ENCODE data around the gene HMGN4. TPM values are rescaled to one million over a fixed set of nuclear protein-coding genes. Genes with fewer than 3 reads are reported as not detected.

The HMGN4 gene
- total RNA-seq, 1 experiment from 2014 or later, result 104 TPM

DNA sequence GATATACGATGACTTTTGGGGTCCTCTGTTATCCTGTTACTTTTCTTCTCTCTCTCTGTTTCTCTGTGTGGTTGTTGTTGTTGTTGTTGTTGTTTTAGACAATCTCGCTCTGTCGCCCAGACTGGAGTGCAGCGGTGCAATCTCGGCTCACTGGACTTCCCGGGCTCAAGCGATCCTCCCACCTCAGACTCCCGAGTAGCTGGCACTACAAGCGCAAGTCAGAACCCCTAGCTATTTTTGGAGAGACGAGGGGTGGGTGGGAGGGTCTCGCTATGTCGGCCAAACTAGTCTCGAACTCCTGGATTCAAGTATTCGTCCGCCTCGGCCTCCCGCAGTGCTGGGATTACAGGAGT, 39.5 kb downstream of the HMGN4 start:
- no peak for DNase-seq (ENCODE audit: low spot score)

DNA sequence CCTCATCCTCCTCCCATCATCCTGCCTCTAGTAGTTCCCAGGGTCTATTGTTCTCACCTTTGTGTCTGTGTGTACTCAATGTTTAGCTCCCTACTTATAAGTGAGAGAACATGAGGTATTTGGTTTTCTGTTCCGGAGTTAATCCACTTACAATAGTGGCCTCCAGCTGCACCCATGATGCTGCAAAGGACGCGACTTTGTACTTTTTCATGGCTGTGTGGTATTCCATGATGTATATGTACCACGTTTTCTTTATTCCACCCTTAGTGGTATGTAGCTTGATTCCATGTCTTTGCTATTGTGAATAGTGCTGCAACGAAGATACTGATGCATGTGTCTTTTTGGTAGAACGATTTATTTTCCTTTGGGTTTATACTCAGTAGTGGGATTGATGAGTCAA, 40.1 kb downstream of the HMGN4 start:
- no peak for DNase-seq (ENCODE audit: low spot score)

DNA sequence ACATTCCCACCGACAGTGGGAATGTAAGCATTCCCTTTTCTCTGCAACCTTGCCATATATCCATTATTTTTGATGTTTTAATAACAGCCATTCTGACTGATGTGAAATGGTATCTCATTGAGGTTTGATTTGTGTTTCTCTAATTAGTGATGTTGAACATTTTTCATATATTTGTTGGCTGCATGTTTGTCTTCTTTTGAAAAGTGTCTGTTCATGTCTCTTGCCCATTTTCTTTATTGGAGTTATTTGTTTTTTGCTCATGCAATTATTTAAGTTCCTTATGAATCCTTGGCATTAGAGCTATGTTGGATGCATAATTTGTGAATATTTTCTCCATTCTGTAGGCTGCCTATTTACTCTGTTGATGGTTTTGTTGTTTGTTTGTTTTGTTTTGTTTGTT, 40.6 kb downstream of the HMGN4 start:
- DNase-seq (ENCODE audit: low spot score), result no peak

DNA sequence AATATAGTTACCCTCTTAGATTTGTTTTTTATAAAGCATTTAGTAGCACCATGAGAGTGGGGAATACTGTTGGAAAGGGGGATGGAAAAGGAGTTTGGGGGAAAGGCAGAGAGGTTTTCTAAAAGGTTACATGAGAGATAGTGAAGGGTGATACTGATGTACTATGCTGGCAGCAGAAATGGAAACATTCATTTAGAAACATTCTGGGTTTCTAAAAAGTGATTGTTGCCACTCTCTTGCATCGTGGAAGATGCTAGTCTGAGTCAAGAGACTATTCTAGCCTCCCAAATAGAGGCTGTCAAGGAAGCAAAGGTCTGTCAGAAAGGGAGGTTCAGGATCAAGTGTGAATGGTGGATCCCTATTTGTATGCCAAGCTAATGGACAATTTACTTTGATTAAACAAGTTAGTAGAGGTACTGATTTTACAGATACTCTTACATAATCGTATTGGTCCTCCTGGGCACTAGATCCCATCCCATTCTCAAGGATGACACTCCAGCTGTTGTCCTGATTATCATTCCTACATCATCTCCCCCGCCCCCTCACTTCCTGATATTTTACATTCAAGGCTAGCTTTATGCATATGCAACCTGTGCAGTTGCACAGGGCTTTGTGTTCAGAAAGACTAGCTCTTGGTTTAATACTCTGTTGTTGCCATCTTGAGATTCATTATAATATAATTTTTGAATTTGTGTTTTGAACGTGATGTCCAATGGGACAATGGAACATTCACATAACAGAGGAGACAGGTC, 43.2 kb downstream of the HMGN4 start:
- DNase-seq (ENCODE audit: low spot score), result no peak

DNA sequence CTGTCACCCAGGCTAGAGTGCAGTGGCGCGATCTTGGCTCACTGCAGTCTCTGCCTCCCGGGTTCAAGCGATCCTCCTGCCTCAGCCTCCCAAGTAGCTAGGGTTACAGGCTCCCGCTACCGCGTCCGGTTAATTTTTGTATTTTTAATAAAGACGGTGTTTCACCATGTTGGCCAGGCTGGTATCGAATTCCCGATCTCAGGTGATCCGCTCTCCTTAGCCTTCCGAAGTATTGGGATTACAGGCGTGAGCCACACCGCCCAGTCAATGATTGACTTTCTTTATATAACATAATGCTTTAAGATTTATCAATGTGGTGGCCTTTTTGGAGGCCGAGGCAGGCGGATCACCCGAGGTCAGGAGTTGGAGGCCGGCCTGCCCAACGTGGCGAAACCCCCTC, 50.8 kb downstream of the HMGN4 start:
- no peak for DNase-seq (ENCODE audit: low spot score)

DNA sequence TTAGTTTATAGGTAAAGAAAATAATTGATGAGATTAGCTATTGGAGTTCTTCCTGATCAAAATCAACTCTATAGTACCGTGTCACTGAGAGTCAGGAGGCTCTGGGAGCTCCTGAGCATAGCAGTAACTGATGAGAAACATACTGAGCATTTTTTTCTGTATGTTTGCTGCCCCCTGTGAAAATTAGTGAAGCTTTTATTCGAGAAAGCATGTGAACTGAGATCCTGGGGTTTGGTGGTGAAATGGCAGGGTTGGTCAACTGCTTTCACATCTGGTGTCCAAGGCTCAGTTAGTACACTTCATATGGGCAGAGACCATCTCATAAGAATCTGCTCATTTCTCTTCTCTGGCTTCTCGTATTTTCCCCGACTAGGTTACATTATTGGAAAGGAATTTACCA, 54.5 kb downstream of the HMGN4 start:
- no peak for DNase-seq (ENCODE audit: low spot score)

DNA sequence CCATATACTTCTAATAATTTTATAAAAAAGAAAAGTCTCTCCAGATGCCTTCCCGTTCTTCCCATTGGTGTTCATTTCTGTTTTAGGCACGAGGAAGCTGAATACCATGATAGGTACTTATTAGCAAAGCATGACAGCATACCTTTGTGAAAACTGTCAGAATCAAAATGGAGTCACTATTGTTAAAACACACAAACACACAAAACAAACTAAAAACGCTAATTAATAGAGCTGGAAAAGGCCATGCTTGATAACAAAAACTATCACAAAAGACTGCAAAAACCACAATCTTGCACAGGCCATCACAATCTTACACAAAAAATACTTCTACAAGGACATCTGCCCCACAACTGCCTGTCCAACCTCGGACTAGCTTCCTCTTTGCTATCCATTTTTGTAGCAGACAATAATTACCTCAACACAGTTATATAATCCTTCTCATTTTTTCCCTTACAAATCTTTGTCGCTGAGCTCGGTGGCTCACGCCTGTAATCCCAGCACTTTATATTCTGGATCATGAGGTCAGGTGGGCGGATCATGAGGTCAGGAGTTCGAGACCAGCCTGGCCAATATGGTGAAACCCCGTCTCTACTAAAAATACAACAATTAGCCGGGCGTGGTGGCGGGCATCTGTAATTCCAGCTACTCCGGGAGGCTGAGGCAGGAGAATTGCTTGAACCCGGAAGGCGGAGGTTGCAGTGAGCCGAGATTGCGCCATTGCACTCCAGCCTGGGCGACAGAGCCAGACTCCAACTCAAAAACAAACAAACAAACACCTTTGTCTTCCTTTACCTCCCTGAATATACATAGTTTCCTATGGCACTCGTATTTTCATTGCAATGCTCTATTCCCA, 55.3 kb downstream of the HMGN4 start:
- no peak for DNase-seq (ENCODE audit: low spot score)

DNA sequence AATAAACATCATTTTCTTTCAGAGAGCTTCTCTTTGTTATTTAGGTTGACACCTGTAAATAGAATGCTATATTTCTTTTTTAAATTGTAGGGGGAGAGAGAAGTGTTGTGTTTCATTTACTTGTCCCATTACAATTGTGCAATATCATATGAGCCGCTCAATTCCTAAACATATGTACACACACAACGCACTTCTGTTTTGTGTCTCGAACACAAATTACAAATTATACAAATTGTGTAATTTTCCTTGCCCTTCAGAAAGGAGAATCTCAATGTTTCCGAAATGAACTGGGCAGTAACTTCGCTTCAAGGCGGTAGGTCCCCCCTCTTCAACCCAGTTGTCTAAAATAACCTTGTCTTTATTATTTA, 55.9 kb downstream of the HMGN4 start:
- no peak for DNase-seq (ENCODE audit: low spot score)

DNA sequence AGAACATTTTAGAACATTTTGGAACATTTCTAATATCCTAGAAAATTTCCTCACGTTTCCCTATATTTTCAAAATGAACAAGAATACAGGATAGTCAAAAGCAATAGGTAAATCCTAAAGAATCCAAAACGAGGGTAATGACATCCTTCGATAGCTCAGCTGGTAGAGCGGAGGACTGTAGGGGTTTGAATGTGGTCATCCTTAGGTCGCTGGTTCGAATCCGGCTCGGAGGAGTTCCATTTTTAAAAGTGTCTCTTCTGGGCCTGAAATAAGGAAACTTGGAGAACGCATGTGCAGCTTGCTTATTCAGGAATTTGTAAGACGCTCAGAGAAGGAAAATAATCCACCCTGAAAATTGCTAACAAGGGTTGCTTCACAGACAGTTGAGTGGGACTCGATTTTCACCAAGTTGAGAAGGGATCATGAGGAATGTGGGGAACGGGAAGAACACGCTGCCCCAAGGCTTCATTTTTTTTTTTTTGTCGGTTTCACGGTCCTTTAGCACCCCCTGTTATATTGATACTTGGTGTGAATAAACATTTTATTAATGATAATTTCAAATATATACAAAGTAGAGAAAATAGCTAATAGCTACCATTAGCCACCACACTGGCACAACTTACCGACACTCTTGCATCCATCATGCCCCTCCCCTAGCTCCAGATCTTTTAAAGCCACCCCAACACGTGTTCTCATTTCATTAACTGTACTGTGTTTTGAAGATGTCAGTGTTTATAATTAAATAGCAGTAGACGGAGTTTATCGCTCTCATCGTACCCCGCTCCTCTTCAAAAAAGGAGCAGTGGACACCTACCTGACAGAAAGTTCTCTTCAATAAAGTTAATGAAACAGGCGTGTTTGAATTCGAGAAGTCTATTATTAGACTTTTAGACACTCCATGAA, 56.8 kb downstream of the HMGN4 start:
- DNase-seq (ENCODE audit: low spot score), result peak; percentile 58

DNA sequence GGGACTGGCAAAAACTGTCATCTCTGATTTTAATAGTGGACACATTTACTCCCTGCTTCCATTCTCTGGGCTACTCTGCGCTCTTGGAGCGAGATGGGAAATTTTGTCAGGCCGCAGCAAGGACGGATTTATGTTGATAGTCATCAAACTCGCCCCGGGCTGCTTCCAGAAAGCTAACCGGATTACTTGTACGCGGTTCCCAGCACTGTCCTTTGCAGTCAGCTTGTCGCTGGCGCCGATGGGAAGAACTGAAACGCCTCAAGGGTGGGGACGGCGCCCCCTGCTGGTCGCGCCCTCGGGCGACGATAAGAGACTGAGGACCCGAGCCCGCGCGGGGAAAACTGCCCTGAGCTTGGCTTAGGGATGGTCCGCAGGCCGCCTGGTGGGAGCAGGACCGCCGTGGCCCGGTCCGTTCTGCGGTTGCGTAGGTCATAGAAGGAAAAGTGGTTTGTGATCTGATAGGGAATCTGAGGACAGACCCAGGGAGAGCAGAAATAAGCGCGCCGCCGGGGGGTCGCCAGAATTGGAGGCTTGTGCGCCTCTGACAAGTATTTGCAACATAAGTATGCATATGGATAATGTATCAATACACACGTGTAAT, 57.6 kb downstream of the HMGN4 start:
- peak; percentile 80 for DNase-seq (ENCODE audit: low spot score)

Other genes starting within 250 kb of the HMGN4 start
- gene BTN3A2, start 173.2 kb upstream of the HMGN4 start, total RNA-seq (2014; rRNA removed; shearing (Covaris generic)), result 29.6 and 32.0 TPM in 2 replicates
- gene BTN2A2, start 155.3 kb upstream of the HMGN4 start, total RNA-seq (2014; rRNA removed; shearing (Covaris generic)), result 3.6 and 6.2 TPM in 2 replicates
- 26.6 and 29.0 TPM in 2 replicates for gene BTN3A1, start 136.1 kb upstream of the HMGN4 start, total RNA-seq (2014; rRNA removed; shearing (Covaris generic))
- gene BTN3A3, start 97.9 kb upstream of the HMGN4 start, total RNA-seq (2014; rRNA removed; shearing (Covaris generic)), result 15.3 and 20.6 TPM in 2 replicates
- 7.4 and 10.4 TPM in 2 replicates for gene BTN2A1, start 80.4 kb upstream of the HMGN4 start, total RNA-seq (2014; rRNA removed; shearing (Covaris generic))
- gene BTN1A1, start 38.1 kb upstream of the HMGN4 start, total RNA-seq (2014; rRNA removed; shearing (Covaris generic)), result not detected in 2 replicates
- 15.0 and 15.2 TPM in 2 replicates for gene ABT1, start 58.6 kb downstream of the HMGN4 start, total RNA-seq (2014; rRNA removed; shearing (Covaris generic))
- 10.4 and 17.1 TPM in 2 replicates for gene ZNF322, start 121.4 kb downstream of the HMGN4 start, total RNA-seq (2014; rRNA removed; shearing (Covaris generic))

Data from H4 (cell line).